GM12878 (cell line): ENCODE results near the gene POLR3G. TPM values are rescaled to one million over a fixed set of nuclear protein-coding genes. Genes with fewer than 3 reads are reported as not detected.

ENCODE experiments used
- ATAC-seq: fragments of 200-7000 bp; cut with Tn5 transposase; 3 replicates; pipeline ENCODE4 v1.9.1; 2020; ENCODE audit warnings: mild to moderate bottlenecking, moderate library complexity
- BruUV-seq: library from RNA; stranded (reverse); fragments of 400-500 nt; replicated peaks from 2 replicates; lab custom pipeline; 2021; lab: Mats Ljungman, UMichigan
- CTCF ChIA-PET: fragments of 300-600 bp; sonication (Branson Sonifier 250); formaldehyde crosslinking; extraction: SDS; loops from one replicate; lab custom pipeline; 2021; ENCODE audit warnings: inconsistent platforms; lab: Yijun Ruan, JAX
- POLR2A ChIA-PET: fragments of 350-600 bp; formaldehyde crosslinking; extraction: SDS; loops from one replicate; lab custom pipeline; 2021; ENCODE audit warnings: inconsistent platforms; lab: Charles Lee
- RAD21 ChIA-PET: fragments of 300-600 bp; sonication (Branson Sonifier 250); formaldehyde crosslinking; loops from one replicate; lab custom pipeline; 2023; ENCODE audit warnings: antibody characterized with exemption; ENCODE audit not compliant: unreplicated experiment; lab: Charles Lee
- SMC1A ChIA-PET: fragments of 300-600 bp; sonication (Branson Sonifier 250); formaldehyde crosslinking; loops from one replicate; lab custom pipeline; 2023; ENCODE audit not compliant: unreplicated experiment, uncharacterized antibody; lab: Charles Lee
- DNase-seq: peaks from one replicate; pipeline ENCODE4 v3.0.0-alpha.2; 2011; ENCODE audit warnings: low read depth, low spot score
- FAIRE-seq: peaks from 3 replicates; lab custom pipeline; 2011; peaks lifted over from hg19 to GRCh38; lab: Jason Lieb, UNC
- H2AFZ ChIP-seq: 2 replicates; pipeline ENCODE4 v1.6.0; 2011; ENCODE audit warnings: low read depth, low read length, control low read depth; ENCODE audit not compliant: control insufficient read depth
- H3K27ac ChIP-seq: 2 replicates; pipeline ENCODE4 v1.5.1; 2011; ENCODE audit warnings: control low read depth; ENCODE audit not compliant: control insufficient read depth, insufficient read depth
- H3K27me3 ChIP-seq, 2 experiments: replicated peaks in 1 of 2; 2 replicates each; pipeline versions ENCODE4 v1.6.0 to v1.6.1; 2011; ENCODE audit warnings: low read length in 1 of 2; ENCODE audit not compliant: control insufficient read depth in 2 of 2, insufficient read depth in 2 of 2
- H3K36me3 ChIP-seq, 2 experiments: 2 replicates each; pipeline ENCODE4 v1.5.1; 2011; ENCODE audit warnings: low read length in 1 of 2; ENCODE audit not compliant: control insufficient read depth in 2 of 2, insufficient read depth in 2 of 2
- H3K4me1 ChIP-seq: 2 replicates; pipeline ENCODE4 v1.6.1; 2011; ENCODE audit warnings: mild to moderate bottlenecking, low read length, moderate library complexity, mixed read lengths; ENCODE audit not compliant: control insufficient read depth, insufficient read depth
- H3K4me2 ChIP-seq: 2 replicates; pipeline ENCODE4 v1.6.0; 2011; ENCODE audit warnings: control low read depth; ENCODE audit not compliant: control insufficient read depth, insufficient read depth
- H3K4me3 ChIP-seq: fragments of 200-600 bp; sonication (generic); 2 replicates; pipeline ENCODE4 v1.5.1; 2016
- H3K79me2 ChIP-seq: 2 replicates; pipeline ENCODE4 v1.6.0; 2011; ENCODE audit warnings: low read length; ENCODE audit not compliant: control insufficient read depth, insufficient read depth
- H3K9ac ChIP-seq: 2 replicates; pipeline ENCODE4 v1.8.0; 2011; ENCODE audit warnings: low read length, control low read depth, mixed read lengths; ENCODE audit not compliant: control insufficient read depth, insufficient read depth
- H3K9me3 ChIP-seq: replicated peaks from 3 replicates; pipeline ENCODE4 v1.5.1; 2011; ENCODE audit warnings: mild to moderate bottlenecking, low read length; ENCODE audit not compliant: control insufficient read depth, insufficient read depth
- H4K20me1 ChIP-seq: 2 replicates; pipeline ENCODE4 v1.6.0; 2011; ENCODE audit not compliant: control insufficient read depth, insufficient read depth
- ASH2L ChIP-seq: fragments of 300-600, 200-600 bp; sonication (generic); IDR thresholded peaks from 2 replicates; pipeline ENCODE4 v1.6.1; 2017; ENCODE audit warnings: low read depth, mild to moderate bottlenecking, borderline replicate concordance
- BCLAF1 ChIP-seq: fragments of 450-650 bp; IDR thresholded peaks from 2 replicates; pipeline ENCODE4 v1.6.1; 2017; ENCODE audit warnings: antibody characterized with exemption, mild to moderate bottlenecking, moderate library complexity
- CHD2 ChIP-seq: IDR thresholded peaks from 2 replicates; pipeline ENCODE4 v1.6.1; 2011; ENCODE audit warnings: low read depth, low read length, improper control_type of control experiment, borderline replicate concordance
- E2F4 ChIP-seq: IDR thresholded peaks from 2 replicates; pipeline ENCODE4 v1.6.1; 2012; ENCODE audit warnings: low read depth, low read length, improper control_type of control experiment
- NBN ChIP-seq: fragments of 450-650 bp; IDR thresholded peaks from 2 replicates; pipeline ENCODE4 v1.6.1; 2016
- NRF1 ChIP-seq: conservative IDR thresholded peaks from 2 replicates; pipeline ENCODE4 v1.6.1; 2011; ENCODE audit warnings: mild to moderate bottlenecking, low read depth, low read length, improper control_type of control experiment
- YBX1 ChIP-seq: fragments of 450-650 bp; IDR thresholded peaks from 2 replicates; pipeline ENCODE4 v1.6.1; 2016; ENCODE audit warnings: antibody characterized with exemption
- ZNF274 ChIP-seq: IDR thresholded peaks from one replicate; pipeline ENCODE4 v1.8.0; 2011; ENCODE audit not compliant: insufficient read length, insufficient read depth
- in situ Hi-C: fragments of 300-500 bp; cut with MboI; formaldehyde crosslinking; loops from 9 replicates; pipeline ENCODE4 v1.14.3; 2018; ENCODE audit warnings: mixed read lengths
- intact Hi-C: fragments of 100-400 bp; cut with micrococcal nuclease; formaldehyde crosslinking; loops from one replicate; pipeline ENCODE4 v1.14.2; 2022; ENCODE audit not compliant: unreplicated experiment
- polyA plus RNA-seq, 11 experiments: library from polyadenylated mRNA; depleted of rRNA in 4 of 11; unstranded in 6 of 11; stranded (reverse) in 5 of 11; fragments of >200 nt; fragmentation: Nextera tagmentation in 4 of 11; fragmentation: Illumina TruSeq in 1 of 11; extraction: Ambion mirVana in 4 of 11; extraction: Trizol in 1 of 11; gene quantifications; 1 replicate in 1 of 11; 2 replicates in 10 of 11; pipeline versions ENCODE4 v1.2.1 to v1.2.3, GENCODE V29; 2011 to 2016; ENCODE audit warnings: inconsistent platforms in 2 of 11, missing spikeins in 2 of 11, low read depth in 1 of 11
- total RNA-seq, 4 experiments: library from RNA; depleted of rRNA in 3 of 4; stranded (reverse); fragments of >200 nt in 3 of 4; fragmentation: Illumina TruSeq in 1 of 4; extraction: Trizol in 1 of 4; gene quantifications; 2 replicates each; pipeline versions ENCODE4 v1.2.1 to v1.2.3, GENCODE V29; 2013 to 2021

The POLR3G gene
- total and polyA plus RNA-seq, 10 of the 15 experiments (the other 5 are each of a cell fraction or from before 2014, with no cell fraction given), result 15.2 to 50.9 (median 27.5) TPM

- H3K27me3 ChIP-seq, result no peaks in the 10 kb centered on the region
- H4K20me1 ChIP-seq, result no peaks in the 10 kb centered on the region
- TF ChIP-seq ASH2L (no peak), BCLAF1 (no peak), CHD2 (no peak), E2F4 (no peak), YBX1 (no peak), ZNF274 (no peak), NBN (no peak), NRF1 (no peak)
- ChIA-PET CTCF (no interaction called here), POLR2A (no interaction called here), RAD21 (no interaction called here), SMC1A (no interaction called here)
- H3K9me3 ChIP-seq, result no peaks in the 10 kb centered on the region
- no peaks in the 10 kb centered on the region for H3K4me1 ChIP-seq
- no TSS peak for BruUV-seq
- intact Hi-C loops, result no loop called here
- ATAC-seq (no peak), DNase-seq (no peak), FAIRE-seq (no peak)
- no peak overlapping the region for H2AFZ ChIP-seq
- in situ Hi-C loops, result no loop called here
- H3K9ac ChIP-seq, result no peak overlapping the region
- H3K36me3 ChIP-seq, result no peaks in the 10 kb centered on the region
- H3K79me2 ChIP-seq, result no peaks in the 10 kb centered on the region
- H3K27ac ChIP-seq, result no peak overlapping the region
- no peak overlapping the region for H3K4me3 ChIP-seq
- H3K4me2 ChIP-seq, result no peak overlapping the region
Measured at GRCh38 chr5:90446961-90447360, 27.7 kb upstream of the POLR3G start.
